Colon (tissue), 2 donors: ENCODE measurements around the gene MRPL37.
"Not testable (repeated sequence)": the region's sequence is repeated elsewhere in the genome, so short reads cannot be mapped to it uniquely, and the experiment has no call there.

Experiments used
- FAIRE-seq: peaks from 2 replicates; lab custom pipeline; 2012; peaks lifted over from hg19 to GRCh38; lab: Jason Lieb, UNC
- donor health status: control.
- donor health status: control.

MRPL37 gene

DNA sequence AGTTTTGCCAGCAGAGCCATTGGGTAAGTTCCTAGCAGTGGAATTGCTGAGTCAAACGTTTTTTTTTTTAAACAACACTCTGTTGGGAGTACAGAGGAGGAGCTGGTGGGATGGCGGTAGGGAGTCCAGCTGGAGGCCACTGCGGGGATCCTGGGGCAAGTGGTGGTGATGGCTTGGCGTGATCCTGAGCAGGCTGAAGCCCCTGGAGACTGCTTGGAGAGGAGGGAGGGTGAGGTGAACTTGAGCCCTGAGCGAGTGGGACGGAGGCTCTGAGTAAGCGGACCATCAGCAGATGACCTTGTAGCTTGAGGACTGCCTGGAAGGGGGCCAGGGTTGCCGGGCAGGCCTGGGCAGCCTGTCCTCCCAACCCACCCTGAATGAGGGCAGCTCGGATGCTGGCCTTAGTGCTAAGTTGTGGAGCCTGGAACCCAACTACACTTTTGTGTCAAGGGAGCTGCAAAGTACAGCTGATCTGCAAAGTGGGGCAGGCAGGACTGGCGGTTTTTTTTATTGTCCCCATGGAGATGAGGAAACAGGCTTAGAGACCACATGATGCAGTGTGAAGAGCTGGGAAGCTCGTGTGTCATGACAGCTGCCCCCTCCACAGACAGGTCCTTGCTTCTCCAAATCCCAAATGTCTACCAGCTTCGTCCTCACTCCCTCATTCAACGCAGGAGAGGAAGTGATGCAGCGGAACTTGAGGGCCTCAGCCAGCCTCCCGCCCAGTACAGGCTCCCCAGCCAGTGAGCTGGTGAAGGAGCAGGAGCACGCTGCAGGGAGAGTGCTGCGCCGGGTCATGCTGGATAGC, 20.2 kb downstream of the MRPL37 start:
- FAIRE-seq = no peak

DNA sequence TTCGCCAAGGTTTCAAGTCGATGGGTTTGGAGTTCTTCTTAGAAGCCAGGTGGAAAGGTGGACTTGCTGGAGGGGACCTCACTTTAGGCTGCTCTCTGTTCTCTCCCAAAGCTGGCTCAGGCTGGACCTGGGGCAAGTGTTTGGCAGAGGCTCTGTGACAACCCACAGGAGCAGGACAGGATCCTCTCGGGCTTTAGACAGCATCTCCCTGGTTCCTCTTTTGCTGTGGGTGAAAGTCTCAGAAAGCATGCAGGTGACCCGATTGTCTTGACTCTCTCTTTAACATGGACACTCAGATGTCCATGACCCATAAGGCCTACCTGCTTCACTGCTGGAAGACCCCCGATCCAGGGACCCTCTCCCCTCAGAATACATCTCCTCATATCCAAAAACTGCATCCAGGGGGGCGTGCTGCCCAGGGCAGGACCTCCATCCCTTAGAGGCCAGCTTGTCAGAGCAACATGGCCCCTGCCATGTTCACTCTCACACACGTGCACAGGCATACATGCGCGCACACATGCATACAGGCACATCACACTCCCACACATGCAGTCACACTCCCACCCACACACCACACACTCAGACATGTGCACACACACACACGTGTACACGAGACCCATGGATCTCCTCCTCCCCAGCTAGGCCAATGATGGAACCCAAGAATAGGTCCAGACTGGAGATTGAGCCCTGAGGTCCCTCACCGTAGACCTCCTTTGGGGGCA, 21.3 kb downstream of the MRPL37 start:
- no peak for FAIRE-seq

DNA sequence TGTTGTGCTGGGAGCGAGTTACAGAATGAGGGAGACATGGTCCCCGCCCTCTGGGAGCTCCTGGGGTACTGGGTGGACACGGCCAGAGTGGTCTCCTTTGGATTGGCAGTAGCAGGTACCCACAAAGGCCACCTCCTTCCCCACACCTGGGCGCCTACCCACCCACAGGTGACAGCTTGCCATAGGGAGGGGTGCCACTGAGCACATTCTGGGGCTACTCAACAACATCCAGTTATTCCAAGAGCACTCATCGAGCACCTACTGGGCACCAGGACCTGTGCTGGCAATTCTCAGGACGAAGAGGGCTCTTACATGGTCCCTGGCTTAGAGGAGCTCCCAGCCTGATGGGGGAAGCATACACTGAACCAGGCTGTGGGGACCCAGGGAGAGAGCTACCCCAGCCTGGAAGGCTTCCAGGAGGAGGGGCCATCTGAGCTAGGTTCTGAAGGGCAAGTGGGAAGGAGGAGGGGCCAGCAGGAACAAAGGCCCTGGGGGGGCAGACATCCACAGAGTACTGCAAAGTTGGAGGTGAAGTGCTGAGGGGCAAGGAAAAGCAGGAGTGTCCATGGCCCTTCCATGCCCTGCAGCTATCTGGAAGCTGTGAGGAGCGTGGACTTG, 22.0 kb downstream of the MRPL37 start:
- FAIRE-seq = no peak

DNA sequence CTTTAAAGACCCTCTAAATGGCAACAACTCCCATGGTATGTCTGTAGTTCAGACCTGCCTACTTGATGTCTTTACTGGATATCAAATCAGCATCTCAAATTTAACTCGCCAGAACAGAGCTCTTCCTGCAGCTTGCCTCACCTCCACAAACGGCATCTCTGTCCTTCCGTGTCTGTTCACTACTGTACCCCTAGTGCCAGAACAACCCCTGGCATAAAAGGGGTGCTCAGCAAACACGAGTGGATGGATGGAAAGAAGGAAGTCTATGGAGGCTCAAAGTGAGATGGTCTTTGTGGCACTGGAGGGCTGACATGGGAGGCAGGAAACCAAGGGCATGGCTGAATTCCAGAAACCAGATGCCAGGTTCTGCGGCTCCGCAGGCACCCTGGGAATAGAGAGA, 22.7 kb downstream of the MRPL37 start:
- no peak for FAIRE-seq

DNA sequence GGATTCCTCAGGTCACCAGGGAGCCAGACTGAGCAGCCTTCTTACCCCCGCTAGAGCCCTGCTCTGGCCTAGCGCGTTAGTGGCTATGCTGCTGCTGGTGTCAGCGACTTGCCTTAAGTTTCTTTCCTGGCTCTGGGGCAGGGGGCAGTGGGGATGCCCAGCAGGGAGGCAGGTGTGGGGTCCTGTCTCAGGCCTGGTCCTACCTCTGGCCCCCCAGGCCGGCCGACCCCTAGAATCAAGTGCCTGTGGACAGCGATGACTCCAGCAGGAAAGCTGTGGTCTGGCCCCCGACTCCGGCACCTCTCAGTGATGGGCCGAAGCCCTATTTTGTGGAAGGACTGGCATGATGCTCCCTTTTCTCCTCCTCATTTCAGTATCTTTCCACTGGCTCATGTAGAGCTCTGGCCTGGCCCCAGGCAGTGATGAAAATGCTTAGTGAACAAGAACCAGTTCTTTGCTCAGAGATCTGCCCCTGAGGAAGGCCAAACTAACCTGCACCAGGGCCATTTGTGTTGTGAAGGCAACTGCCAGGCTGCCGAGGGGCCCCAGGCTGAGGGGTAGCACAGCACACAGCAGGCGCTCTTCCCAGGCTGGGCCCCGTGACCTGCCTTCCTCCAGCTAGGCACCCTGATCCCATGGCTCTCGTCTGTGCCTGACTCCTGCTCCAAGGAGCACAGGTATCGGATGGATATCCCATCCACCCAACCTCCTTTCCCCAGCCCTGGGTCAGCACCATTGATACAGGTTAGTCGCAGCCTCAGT, 23.7 kb downstream of the MRPL37 start:
- FAIRE-seq = no peak

DNA sequence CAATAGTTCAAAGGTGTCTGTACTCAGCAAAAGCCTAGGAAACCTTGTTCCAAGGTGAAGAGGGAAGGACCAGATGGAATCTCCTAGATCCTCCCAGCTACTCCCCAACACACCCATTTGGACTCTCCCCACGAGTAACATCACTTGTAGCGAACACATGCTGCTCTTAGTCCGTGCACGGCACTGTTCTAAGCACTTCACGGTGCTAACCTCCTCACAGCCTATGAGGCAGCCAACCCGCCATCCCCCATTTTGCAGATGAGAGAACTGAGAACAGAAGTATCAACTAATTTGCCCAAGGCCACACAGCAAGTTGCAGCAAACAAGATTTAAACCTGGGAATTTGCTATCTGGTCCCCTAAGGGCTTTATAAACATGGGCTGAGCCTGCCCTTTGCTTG, 24.3 kb downstream of the MRPL37 start:
- no peak for FAIRE-seq

DNA sequence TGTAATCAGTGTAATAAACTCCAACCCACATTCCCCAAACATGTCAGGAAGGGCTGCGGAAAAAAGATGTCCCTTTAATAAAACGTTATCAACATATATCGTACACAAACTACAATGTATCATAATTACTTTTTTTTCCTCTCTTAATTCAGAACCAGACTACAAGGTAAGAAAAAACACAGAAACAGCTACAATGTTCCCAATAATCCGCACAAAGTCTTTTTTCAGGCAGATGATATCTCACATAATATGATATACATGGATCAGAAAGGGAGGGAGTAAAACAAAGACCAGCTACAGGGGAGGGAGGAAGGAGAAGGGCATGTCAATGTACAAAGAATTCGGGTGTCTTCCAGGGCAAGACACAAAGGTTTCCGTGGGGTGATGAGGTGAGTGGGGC, 25.4 kb downstream of the MRPL37 start:
- FAIRE-seq = no peak

DNA sequence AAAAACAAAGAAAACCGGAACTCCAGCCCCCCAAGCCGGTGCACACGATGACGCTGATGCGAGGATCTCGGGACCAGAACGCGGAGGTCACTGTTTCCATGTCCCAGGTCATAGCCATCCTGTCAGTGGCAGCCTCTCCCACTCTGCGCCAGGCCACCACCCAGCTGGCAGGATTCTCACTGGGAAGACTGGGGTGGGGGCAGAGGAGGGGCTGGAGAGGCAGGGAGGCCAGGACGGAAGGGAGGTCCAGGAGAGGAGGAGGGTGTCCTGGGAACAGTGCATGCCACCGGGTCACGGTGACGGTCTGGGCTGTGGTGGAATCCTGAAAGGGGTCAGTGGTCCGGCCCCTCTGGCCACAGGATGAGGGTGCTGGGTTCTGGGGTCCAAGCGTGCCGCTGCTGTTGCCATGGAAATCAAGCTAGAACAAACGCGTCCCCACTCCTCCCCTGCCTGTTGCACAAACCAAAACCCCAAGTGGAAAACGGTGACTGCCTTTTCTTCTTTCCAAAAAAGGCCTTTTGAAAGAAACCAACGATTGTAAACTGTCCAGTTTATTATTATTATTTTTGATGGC, 26.1 kb downstream of the MRPL37 start:
- no peak for FAIRE-seq

DNA sequence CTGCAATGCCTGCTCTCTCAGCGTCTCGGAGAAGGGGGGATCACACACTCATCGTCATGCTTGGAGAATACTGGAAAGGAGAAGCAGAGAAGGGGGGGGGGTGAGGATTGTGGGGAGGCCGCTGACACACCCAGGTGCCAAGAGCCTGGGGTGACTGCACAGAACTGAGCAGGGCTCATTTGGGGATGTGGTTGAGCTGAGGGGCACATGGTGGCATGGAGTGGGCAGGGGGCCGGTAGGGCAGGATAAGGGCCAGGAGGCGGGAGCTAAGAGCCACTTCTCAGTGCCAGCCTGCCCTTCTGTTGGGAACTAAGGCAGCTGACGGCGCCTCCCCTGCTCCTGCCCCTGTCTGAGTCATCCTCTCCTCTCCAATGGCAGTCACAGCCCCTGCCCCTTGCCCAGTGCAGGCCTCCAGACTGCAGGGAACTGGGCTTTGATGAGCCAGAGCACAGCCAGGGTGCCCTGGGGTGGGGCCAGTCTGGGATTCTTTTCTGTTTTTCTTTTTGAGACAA, 27.2 kb downstream of the MRPL37 start:
- no peak for FAIRE-seq

DNA sequence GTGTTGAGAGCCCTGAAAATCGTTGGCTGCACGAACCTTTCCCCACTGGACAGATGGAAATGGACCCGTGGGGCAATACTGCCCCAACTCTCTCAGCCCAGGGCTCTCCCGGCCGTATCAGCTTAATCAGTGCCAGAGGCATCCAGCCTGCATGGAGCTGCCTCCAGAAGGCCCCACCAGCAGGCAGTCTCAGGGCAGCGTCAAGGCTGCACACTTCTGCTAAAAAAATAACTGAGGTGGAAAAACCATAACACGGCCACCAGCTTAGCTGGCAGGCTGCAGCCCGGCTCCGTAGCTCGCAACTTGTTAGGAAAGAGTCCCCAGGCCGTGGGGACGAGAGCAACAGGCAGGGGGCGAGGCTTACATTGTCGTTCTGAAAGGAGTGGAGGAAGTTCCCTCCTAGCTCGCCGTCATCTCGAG, 27.9 kb downstream of the MRPL37 start:
- FAIRE-seq = no peak

DNA sequence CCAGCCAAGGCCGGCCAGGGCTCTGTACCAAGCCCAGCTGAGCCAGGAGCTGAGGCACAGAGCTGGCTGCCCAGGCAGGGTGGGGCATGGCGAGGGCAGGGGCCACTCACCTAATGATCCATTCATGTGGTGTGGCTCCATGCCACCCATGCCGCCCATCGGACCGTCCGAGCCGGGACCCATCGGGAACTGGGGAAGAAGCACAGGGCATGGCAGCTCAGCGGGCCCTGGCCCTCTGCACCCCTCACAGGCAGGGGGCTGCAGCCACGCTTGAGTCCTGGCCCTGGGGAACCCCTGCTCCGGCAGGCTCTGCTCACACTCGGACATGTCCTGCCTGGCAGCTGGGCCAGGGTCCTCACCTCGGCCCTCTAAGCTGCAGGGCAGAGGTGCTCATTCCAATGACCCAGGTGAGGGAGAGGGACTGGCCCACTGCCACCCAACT, 28.7 kb downstream of the MRPL37 start:
- FAIRE-seq = no peak

DNA sequence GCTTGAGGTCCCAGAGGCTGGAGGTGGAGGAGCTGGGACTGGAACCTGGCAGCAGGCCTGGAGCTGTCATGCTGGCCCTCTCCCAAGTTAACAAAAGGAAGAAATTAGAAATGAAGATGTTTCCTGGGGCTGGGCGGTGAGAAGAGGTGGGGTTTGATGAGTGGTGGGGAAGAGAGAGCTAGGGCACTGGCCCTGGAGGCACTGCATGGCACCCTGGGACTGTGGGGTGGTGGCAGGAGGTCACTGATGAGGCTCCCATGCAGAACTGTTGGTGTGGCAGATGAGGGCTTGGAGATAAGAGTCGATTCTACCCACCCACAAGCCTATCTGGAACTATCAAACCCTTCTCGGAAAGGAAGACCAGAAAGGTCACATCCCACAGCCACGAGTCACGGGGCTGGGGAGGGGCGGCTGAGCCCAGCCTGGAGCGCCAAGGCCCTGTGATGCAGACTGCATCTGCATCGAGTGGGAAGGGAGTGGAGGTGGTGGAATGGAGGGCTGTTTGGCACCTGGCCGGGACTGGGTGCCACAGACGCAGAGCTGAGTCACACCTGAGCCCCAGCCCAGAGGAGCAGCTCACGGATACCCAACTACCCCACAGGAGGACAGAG, 29.4 kb downstream of the MRPL37 start:
- FAIRE-seq = no peak

DNA sequence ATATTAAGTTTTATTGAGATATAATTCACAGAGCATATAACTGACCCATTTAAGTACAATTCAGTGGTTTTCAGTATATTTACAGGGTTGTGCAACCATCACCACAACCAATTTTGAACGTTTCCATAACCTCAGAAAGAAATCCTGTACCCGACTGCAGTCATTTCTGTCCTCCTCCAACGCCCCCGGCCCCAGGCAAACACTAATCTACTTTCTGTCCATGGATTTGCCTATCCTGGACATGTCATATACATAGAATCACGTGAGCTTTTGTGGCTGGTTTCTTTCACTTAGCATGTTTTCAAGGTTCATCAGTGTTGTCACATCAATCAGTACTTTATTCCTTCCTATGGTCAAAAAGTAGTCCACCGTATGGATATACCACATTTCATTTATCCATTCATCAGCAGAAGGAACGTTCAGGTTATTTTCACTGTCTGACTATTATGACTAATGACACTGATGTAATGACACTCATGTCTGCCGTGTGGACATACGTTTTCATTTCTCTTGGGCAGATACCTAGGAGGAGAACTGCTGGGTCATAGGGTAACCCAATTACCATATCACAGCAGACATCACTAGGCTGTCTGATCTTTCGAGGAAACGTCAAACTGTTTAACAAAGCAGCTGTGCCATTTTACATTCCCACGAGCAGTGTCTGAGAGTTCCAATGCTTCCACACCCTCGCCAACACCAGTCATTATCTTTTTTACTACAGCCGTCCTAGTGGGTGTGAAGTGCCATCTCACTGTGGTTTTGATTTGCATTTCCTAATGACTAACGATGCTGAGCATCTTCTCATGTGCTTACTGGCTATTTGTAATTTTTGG, 30.8 kb downstream of the MRPL37 start:
- no peak for FAIRE-seq

DNA sequence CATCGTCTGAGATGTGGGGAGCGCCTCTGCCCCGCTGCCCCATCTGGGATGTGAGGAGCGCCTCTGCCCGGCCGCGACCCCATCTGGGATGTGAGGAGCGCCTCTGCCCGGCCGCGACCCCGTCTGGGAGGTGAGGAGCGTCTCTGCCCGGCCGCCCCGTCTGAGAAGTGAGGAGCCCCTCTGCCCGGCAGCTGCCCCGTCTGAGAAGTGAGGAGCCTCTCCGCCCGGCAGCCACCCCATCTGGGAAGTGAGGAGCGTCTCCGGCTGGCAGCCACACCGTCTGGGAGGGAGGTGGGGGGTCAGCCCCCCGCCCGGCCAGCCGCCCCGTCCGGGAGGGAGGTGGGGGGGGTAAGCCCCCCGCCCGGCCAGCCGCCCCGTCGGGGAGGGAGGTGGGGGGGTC, 33.2 kb downstream of the MRPL37 start:
- not testable (repeated sequence) for FAIRE-seq

DNA sequence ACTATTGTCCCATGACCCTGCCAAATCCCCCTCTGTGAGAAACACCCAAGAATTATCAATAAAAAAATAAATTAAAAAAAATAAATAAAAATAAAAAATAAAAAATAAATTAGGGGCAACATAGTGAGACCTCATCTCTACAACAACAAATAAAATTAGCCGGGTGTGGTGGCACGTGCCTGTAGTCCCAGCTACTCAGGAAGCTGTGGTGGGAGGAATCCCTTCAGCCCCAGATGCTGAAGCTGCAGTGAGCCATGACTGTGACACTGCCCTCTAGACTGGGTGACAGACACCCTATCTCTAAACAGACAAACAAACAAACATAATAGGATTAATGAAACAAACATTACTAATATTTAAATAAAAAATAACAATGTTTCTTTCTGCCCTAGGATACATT, 34.3 kb downstream of the MRPL37 start:
- no peak for FAIRE-seq

DNA sequence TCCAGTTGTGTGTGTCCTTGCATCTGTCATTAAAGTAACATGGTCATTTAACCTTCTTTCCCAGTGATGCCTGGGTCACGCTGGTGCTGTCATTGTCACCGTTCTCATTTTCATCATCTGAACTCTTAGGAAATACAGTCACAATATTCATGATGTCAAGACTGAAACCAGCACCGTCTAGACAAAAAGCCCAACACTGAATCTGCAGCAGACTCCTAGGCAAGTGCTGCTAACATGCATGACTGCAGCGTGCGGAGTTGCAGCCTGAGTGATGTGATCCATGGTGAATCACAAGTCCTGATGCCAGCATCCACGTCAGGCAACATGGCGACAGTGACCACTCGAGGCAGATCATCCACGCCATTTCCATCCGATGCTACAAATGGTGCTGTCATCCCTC, 37.6 kb downstream of the MRPL37 start:
- FAIRE-seq = no peak

DNA sequence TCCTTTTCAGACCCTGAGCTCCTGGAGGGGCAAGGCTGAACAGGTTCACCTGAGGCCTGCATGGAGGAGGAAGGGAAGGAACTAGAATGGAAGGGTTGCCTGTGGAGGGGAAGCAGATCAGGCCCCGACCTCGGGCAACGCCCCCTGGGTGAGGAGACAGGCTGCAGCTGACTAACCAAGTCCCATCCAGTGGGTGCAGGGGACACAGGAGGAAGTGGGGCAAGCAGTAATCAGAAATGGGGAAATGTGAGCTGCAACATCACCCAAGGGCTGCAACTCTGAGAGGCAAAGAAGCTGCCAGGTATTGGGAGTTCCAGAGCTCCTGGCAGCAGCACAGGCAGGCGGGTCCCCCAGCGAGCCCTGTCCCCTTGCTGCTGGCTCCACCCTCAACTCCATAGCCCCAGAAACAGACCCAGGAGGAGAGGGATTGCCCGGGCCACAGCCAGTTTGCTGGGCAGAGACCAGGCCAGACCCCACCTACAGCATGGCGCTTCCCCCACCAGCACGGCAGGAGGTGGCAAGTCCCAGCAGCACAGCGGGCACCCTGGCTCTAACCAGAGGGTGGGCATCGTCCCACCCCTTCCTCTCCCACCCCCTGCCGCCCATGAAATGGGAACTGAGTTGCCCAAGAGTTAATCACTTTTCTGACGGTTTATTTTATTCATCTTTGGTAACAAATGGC, 38.5 kb downstream of the MRPL37 start:
- FAIRE-seq = no peak

DNA sequence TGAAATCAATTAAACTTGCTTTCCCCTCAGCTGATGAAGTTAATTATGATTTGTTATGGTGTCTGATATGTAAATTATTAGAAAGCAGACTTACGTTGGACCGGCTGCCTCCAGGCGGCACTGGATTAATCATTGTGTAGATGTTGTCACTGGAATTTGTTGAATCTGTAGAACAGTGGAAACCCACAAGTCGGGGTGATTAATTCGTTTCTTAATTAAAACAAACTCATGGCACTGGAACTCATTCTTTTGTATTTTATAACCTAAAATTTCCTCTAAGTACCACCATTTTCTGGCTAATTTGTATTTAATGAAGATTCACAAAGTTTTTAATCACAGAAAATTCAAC, 39.0 kb downstream of the MRPL37 start:
- FAIRE-seq = no peak

DNA sequence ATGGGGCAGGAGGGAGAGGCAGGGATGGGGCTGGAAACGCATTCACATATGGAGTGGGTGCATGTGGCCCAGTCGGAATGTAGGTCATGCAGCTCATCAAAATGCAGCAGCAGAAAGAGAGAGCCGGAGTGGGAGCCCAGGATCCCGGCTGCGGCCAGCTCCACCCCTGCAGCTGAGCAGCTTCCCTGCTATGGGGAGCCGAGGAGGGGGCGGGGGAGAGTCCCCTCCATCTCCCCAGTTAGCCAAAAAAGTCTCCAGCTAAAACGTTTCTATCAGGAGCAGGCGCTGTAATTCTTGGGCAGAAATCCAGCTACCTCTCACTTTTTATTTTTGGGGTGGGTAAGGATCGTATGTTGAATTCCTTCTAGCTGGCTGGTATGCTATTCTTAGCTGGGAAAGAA, 39.7 kb downstream of the MRPL37 start:
- no peak for FAIRE-seq

DNA sequence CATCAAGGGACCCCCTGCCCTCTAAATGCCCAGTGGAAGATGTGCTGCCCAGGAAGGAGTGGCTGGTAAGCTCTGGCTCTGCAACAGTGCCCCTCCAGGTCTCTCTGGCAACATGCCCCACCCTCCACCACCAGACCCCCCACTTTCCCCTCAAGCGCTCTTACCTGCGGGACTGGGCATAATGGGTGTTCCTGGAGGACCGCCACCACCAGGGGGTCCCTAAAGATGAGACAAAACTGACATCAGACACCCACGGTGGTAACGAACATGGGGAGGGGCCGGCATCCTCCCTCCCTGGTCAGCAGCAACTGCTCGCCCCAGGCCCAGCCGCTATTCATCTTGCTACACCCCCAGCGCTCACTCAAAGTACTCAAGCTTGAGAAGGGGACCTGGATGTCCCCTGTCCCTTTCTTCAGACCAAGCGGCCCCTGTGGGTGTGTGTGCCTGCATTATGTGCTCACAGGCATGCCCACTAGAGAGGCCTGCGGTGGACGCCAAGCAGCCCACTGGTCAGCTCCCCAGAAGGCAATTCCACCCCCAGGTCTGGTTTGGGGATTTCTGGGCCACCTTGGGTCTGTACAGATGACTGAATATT, 40.9 kb downstream of the MRPL37 start:
- no peak for FAIRE-seq
